OCI-LY1 (cell line): ENCODE data around the gene GADD45A.
A peak's percentile ranks its signal among the peaks of the same experiment; 100 is the strongest.

Source experiments
- H2AFZ ChIP-seq: fragments of 200-600 bp; sonication (generic), shearing (Covaris generic); 2 replicates; pipeline ENCODE4 v1.6.0; 2014; ENCODE audit warnings: antibody characterized with exemption, mild to moderate bottlenecking, low read length
- H3F3A ChIP-seq: fragments of 200-600 bp; sonication (generic), shearing (Covaris generic); 2 replicates; pipeline ENCODE4 v1.6.0; 2014; ENCODE audit warnings: mild to moderate bottlenecking, antibody characterized with exemption, low read length, moderate library complexity; ENCODE audit not compliant: insufficient read depth
- H3K27ac ChIP-seq: fragments of 200-600 bp; sonication (generic); 2 replicates; pipeline ENCODE4 v1.5.1; 2014; ENCODE audit warnings: low read length, mixed run types, mild to moderate bottlenecking, low read depth; ENCODE audit not compliant: poor library complexity, severe bottlenecking
- H3K27me3 ChIP-seq: fragments of 200-600 bp; sonication (generic); 2 replicates; pipeline ENCODE4 v1.6.0; 2014; ENCODE audit warnings: antibody characterized with exemption, mild to moderate bottlenecking, low read length, moderate library complexity; ENCODE audit not compliant: insufficient read depth
- H3K36me3 ChIP-seq: fragments of 200-600 bp; sonication (generic); 2 replicates; pipeline ENCODE4 v1.6.1; 2014; ENCODE audit warnings: mild to moderate bottlenecking, antibody characterized with exemption, low read length, moderate library complexity, mixed read lengths; ENCODE audit not compliant: insufficient read depth
- H3K4me1 ChIP-seq: fragments of 200-600 bp; sonication (generic); 2 replicates; pipeline ENCODE4 v1.5.1; 2014; ENCODE audit warnings: mild to moderate bottlenecking, low read length, moderate library complexity; ENCODE audit not compliant: insufficient read depth, severe bottlenecking
- H3K4me2 ChIP-seq: fragments of 200-600 bp; sonication (generic), shearing (Covaris generic); 2 replicates; pipeline ENCODE4 v1.6.1; 2014; ENCODE audit warnings: low read length
- H3K4me3 ChIP-seq: fragments of 200-600 bp; sonication (generic); 2 replicates; pipeline ENCODE4 v1.5.1; 2014; ENCODE audit warnings: low read length, low read depth, mild to moderate bottlenecking, mixed read lengths; ENCODE audit not compliant: poor library complexity, severe bottlenecking
- H3K79me2 ChIP-seq: fragments of 200-600 bp; shearing (Covaris generic); 2 replicates; pipeline ENCODE4 v1.6.1; 2016; ENCODE audit warnings: mixed run types, low read length, mixed read lengths; ENCODE audit not compliant: insufficient read depth
- H3K9ac ChIP-seq: fragments of 200-600 bp; sonication (generic), shearing (Covaris generic); 2 replicates; pipeline ENCODE4 v1.6.1; 2014; ENCODE audit warnings: mild to moderate bottlenecking, low read length, mixed read lengths
- H3K9me2 ChIP-seq: fragments of 200-600 bp; sonication (generic), shearing (Covaris generic); 2 replicates; pipeline ENCODE4 v1.6.1; 2014; ENCODE audit warnings: low read depth, mild to moderate bottlenecking, low read length, mixed read lengths
- H3K9me3 ChIP-seq: fragments of 200-600 bp; shearing (Covaris generic); 2 replicates; pipeline ENCODE4 v1.6.1; 2014; ENCODE audit warnings: low read length, mixed read lengths
- H4K20me1 ChIP-seq: fragments of 200-600 bp; sonication (generic), shearing (Covaris generic); 2 replicates; pipeline ENCODE4 v1.6.0; 2016; ENCODE audit warnings: mild to moderate bottlenecking, low read length; ENCODE audit not compliant: insufficient read depth
- CTCF ChIP-seq: fragments of 200-600 bp; sonication (generic), shearing (Covaris generic); IDR thresholded peaks from 2 replicates; pipeline ENCODE4 v1.5.1; 2017; ENCODE audit warnings: mild to moderate bottlenecking, antibody characterized with exemption, low read length, moderate library complexity, mixed read lengths
- EZH2 ChIP-seq: fragments of 200-600 bp; sonication (generic), shearing (Covaris generic); IDR thresholded peaks from 2 replicates; pipeline ENCODE4 v1.8.0; 2017; ENCODE audit warnings: borderline replicate concordance, mixed run types, mild to moderate bottlenecking, antibody characterized with exemption, low read length, moderate library complexity, mixed read lengths

Gene GADD45A

DNA sequence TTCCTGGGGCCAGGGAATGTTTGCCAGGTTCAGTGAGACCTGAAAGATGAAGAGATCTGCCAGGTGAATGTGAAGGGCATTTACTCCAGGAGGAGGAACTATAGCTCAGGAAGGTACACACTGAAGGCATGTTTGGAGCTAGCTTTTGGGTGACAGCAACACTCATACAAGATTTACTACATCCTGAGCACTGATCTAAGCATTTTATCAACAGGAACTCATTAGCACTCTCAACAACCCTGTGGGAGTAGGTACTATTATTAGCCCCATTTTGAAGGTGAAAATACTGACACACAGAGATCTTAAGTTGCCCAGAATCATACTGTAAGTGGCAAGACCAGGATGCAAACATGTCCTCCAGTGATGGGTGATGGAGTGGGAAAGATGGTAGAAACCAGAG is 6.7 kb downstream of the GADD45A start:
- H3K27ac ChIP-seq = peak overlapping the region; percentile 24
- H3K79me2 ChIP-seq = peaks cover 9% of the 10 kb centered on the region
- H3K9ac ChIP-seq = no peak overlapping the region
- H2AFZ ChIP-seq = no peak overlapping the region
- no peak overlapping the region for H3K4me2 ChIP-seq
- H3K27me3 ChIP-seq = no peaks in the 10 kb centered on the region
- H3K9me3 ChIP-seq = no peaks in the 10 kb centered on the region
- no peak overlapping the region for H3K4me3 ChIP-seq
- peaks cover 26% of the 10 kb centered on the region for H3F3A ChIP-seq
- H3K36me3 ChIP-seq = peaks cover 40% of the 10 kb centered on the region
- H4K20me1 ChIP-seq = no peaks in the 10 kb centered on the region
- TF ChIP-seq CTCF = no peak
- TF ChIP-seq EZH2 = no peak
- H3K4me1 ChIP-seq = peaks cover 33% of the 10 kb centered on the region
- no peaks in the 10 kb centered on the region for H3K9me2 ChIP-seq

- H3K9me2 ChIP-seq = no peaks in the 10 kb centered on the region
- no peaks in the 10 kb centered on the region for H3K27me3 ChIP-seq
- H3K4me2 ChIP-seq = no peak overlapping the region
- TF ChIP-seq CTCF (no peak), EZH2 (no peak)
- H3F3A ChIP-seq = peaks cover 7% of the 10 kb centered on the region
- H3K79me2 ChIP-seq = no peaks in the 10 kb centered on the region
- no peak overlapping the region for H3K9ac ChIP-seq
- 0 out of 2 replicates have a peak, but pooled peaks cover 2% of the 10 kb centered on the region for H3K36me3 ChIP-seq
- H3K4me1 ChIP-seq = no peaks in the 10 kb centered on the region
- no peak overlapping the region for H3K27ac ChIP-seq
- H3K9me3 ChIP-seq = no peaks in the 10 kb centered on the region
- H3K4me3 ChIP-seq = no peak overlapping the region
- H2AFZ ChIP-seq = no peak overlapping the region
- H4K20me1 ChIP-seq = no peaks in the 10 kb centered on the region
Measured at GRCh38 chr1:67695963-67696362, 11.0 kb downstream of the GADD45A start.

DNA sequence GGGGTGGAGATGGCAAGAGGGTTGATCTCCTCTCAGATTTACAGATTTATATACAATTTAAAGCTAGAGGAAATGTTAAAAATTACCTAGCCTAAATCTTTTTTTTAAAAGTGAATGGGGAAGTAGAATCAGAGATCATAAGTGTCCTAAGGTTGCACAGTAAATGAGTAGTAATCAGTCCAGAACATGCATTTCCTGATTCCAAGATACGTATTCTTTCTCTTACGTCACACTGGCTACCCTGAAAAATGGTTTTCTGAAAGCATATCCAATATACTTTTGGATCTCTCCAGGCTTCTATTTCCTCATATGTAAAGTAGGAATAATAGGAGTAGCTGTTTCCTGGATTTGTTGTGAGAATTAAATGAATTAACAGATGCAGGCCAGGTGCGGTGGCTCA is 11.7 kb downstream of the GADD45A start:
- no peak overlapping the region for H3K9ac ChIP-seq
- H3K9me3 ChIP-seq = no peaks in the 10 kb centered on the region
- H3K9me2 ChIP-seq = no peaks in the 10 kb centered on the region
- H3F3A ChIP-seq = 0 out of 2 replicates have a peak, but pooled peaks cover 4% of the 10 kb centered on the region
- no peaks in the 10 kb centered on the region for H3K79me2 ChIP-seq
- H3K4me1 ChIP-seq = no peaks in the 10 kb centered on the region
- H3K27me3 ChIP-seq = no peaks in the 10 kb centered on the region
- no peaks in the 10 kb centered on the region for H4K20me1 ChIP-seq
- no peaks in the 10 kb centered on the region for H3K36me3 ChIP-seq
- H2AFZ ChIP-seq = no peak overlapping the region
- TF ChIP-seq EZH2 (no peak), CTCF (no peak)
- no peak overlapping the region for H3K4me3 ChIP-seq
- H3K4me2 ChIP-seq = no peak overlapping the region
- H3K27ac ChIP-seq = no peak overlapping the region
